H9 (cell line): Measurements from ENCODE around the gene TP73. TPM values are rescaled to one million over a fixed set of nuclear protein-coding genes. Genes with fewer than 3 reads are reported as not detected.

ENCODE experiments used
- DNase-seq: peaks from one replicate; pipeline ENCODE4 v3.0.0-alpha.2; 2017
- H2AFZ ChIP-seq: one replicate; pipeline ENCODE4 v1.6.1; 2013; ENCODE audit warnings: mild to moderate bottlenecking, low read length, control low read depth, moderate library complexity
- H2AK5ac ChIP-seq: 2 replicates; pipeline ENCODE4 v1.6.1; 2013; ENCODE audit warnings: low read length, control low read depth, mixed read lengths; ENCODE audit not compliant: insufficient read length
- H2BK120ac ChIP-seq: one replicate; pipeline ENCODE4 v1.6.1; 2013; ENCODE audit warnings: low read depth, mild to moderate bottlenecking, low read length, control low read depth, inconsistent platforms; ENCODE audit not compliant: poor library complexity, severe bottlenecking
- H2BK12ac ChIP-seq: 2 replicates; pipeline ENCODE4 v1.6.1; 2013; ENCODE audit warnings: low read length, control low read depth, mixed read lengths, low read depth; ENCODE audit not compliant: insufficient read length
- H2BK15ac ChIP-seq: 2 replicates; pipeline ENCODE4 v1.6.1; 2013; ENCODE audit warnings: low read depth, low read length, control low read depth
- H2BK20ac ChIP-seq: one replicate; pipeline ENCODE4 v1.6.1; 2013; ENCODE audit warnings: low read depth, mild to moderate bottlenecking, low read length, control low read depth, inconsistent platforms; ENCODE audit not compliant: poor library complexity, severe bottlenecking
- H2BK5ac ChIP-seq: 2 replicates; pipeline ENCODE4 v1.6.1; 2013; ENCODE audit warnings: low read length, control low read depth, mixed read lengths; ENCODE audit not compliant: insufficient read length
- H3K14ac ChIP-seq: 2 replicates; pipeline ENCODE4 v1.6.1; 2013; ENCODE audit warnings: low read length, control low read depth; ENCODE audit not compliant: insufficient read depth
- H3K18ac ChIP-seq: 2 replicates; pipeline ENCODE4 v1.6.1; 2013; ENCODE audit warnings: low read depth, mild to moderate bottlenecking, mixed read lengths, low read length, control low read depth; ENCODE audit not compliant: insufficient read length
- H3K23ac ChIP-seq: 2 replicates; pipeline ENCODE4 v1.6.1; 2013; ENCODE audit warnings: low read length, control low read depth, mixed read lengths, low read depth; ENCODE audit not compliant: insufficient read length
- H3K23me2 ChIP-seq: 2 replicates; pipeline ENCODE4 v1.6.1; 2013; ENCODE audit warnings: low read depth, mild to moderate bottlenecking, mixed read lengths, low read length, control low read depth; ENCODE audit not compliant: insufficient read length, poor library complexity, severe bottlenecking
- H3K27ac ChIP-seq: 2 replicates; pipeline ENCODE4 v1.5.1; 2013; ENCODE audit warnings: low read length, control low read depth, mixed read lengths, low read depth; ENCODE audit not compliant: insufficient read length
- H3K27me3 ChIP-seq: 2 replicates; pipeline ENCODE4 v1.6.1; 2013; ENCODE audit warnings: low read length, control low read depth, inconsistent platforms; ENCODE audit not compliant: insufficient read depth
- H3K4ac ChIP-seq: 2 replicates; pipeline ENCODE4 v1.6.1; 2013; ENCODE audit warnings: low read depth, mild to moderate bottlenecking, control low read depth, inconsistent platforms, low read length, moderate library complexity
- H3K4me1 ChIP-seq: 2 replicates; pipeline ENCODE4 v1.6.1; 2013; ENCODE audit warnings: low read length, control low read depth, inconsistent platforms; ENCODE audit not compliant: insufficient read depth
- H3K4me2 ChIP-seq: 2 replicates; pipeline ENCODE4 v1.6.1; 2013; ENCODE audit warnings: low read length, control low read depth, mixed read lengths; ENCODE audit not compliant: insufficient read length, insufficient read depth
- H3K56ac ChIP-seq: 2 replicates; pipeline ENCODE4 v1.6.1; 2013; ENCODE audit warnings: low read depth, mild to moderate bottlenecking, mixed read lengths, low read length, control low read depth; ENCODE audit not compliant: insufficient read length
- H3K79me1 ChIP-seq: 2 replicates; pipeline ENCODE4 v1.6.1; 2013; ENCODE audit warnings: low read depth, mild to moderate bottlenecking, moderate library complexity, low read length, control low read depth, inconsistent platforms; ENCODE audit not compliant: insufficient read depth, poor library complexity, severe bottlenecking
- H3K79me2 ChIP-seq: 2 replicates; pipeline ENCODE4 v1.6.1; 2013; ENCODE audit warnings: low read length, control low read depth, inconsistent platforms; ENCODE audit not compliant: insufficient read depth
- H3K9ac ChIP-seq: 2 replicates; pipeline ENCODE4 v1.6.1; 2013; ENCODE audit warnings: low read length, control low read depth, mixed read lengths; ENCODE audit not compliant: insufficient read length; ENCODE audit errors: extremely low read depth
- H3K9me3 ChIP-seq: one replicate; pipeline ENCODE4 v1.6.1; 2013; ENCODE audit warnings: low read depth, low read length, inconsistent platforms; ENCODE audit not compliant: control insufficient read depth
- H3T11ph ChIP-seq: one replicate; pipeline ENCODE4 v1.6.1; 2013; ENCODE audit warnings: mild to moderate bottlenecking, low read length, control low read depth, inconsistent platforms
- H4K20me1 ChIP-seq: one replicate; pipeline ENCODE4 v1.6.1; 2013; ENCODE audit not compliant: control insufficient read depth, insufficient read length, insufficient read depth
- H4K5ac ChIP-seq: 2 replicates; pipeline ENCODE4 v1.6.1; 2013; ENCODE audit warnings: low read depth, mild to moderate bottlenecking, mixed read lengths, low read length, control low read depth; ENCODE audit not compliant: insufficient read length
- H4K8ac ChIP-seq: replicated peaks from 2 replicates; pipeline ENCODE4 v1.6.1; 2013; ENCODE audit warnings: low read length, control low read depth, mixed read lengths, low read depth; ENCODE audit not compliant: insufficient read length
- H4K91ac ChIP-seq: 2 replicates; pipeline ENCODE4 v1.6.1; 2013; ENCODE audit warnings: low read depth, mild to moderate bottlenecking, moderate library complexity, mixed read lengths, low read length, control low read depth; ENCODE audit not compliant: insufficient read length
- H3K27ac Mint-ChIP-seq, 3 experiments: 2 replicates in 2 of 3; 3 replicates in 1 of 3; pipeline ENCODE4 v1.8.0; 2020 to 2021; ENCODE audit warnings: mixed read lengths in 3 of 3, mild to moderate bottlenecking in 1 of 3, moderate library complexity in 1 of 3
- H3K27me3 Mint-ChIP-seq: 2 replicates; pipeline ENCODE4 v1.8.0; 2021; ENCODE audit warnings: low read depth, mild to moderate bottlenecking, moderate library complexity, mixed read lengths
- H3K36me3 Mint-ChIP-seq, 3 experiments: 2 replicates in 2 of 3; 3 replicates in 1 of 3; pipeline ENCODE4 v1.8.0; 2020 to 2021; ENCODE audit warnings: low read depth in 3 of 3, mixed read lengths in 3 of 3; ENCODE audit not compliant: insufficient read depth in 1 of 3
- H3K4me1 Mint-ChIP-seq, 2 experiments: 2 replicates each; pipeline ENCODE4 v1.8.0; 2020; ENCODE audit warnings: mixed read lengths in 2 of 2
- H3K4me3 Mint-ChIP-seq, 2 experiments: 2 replicates in 1 of 2; 3 replicates in 1 of 2; pipeline ENCODE4 v1.8.0; 2020 to 2021; ENCODE audit warnings: mild to moderate bottlenecking in 2 of 2, mixed read lengths in 2 of 2, moderate library complexity in 1 of 2
- H3K9me3 Mint-ChIP-seq, 2 experiments: 2 replicates in 1 of 2; 3 replicates in 1 of 2; pipeline ENCODE4 v1.8.0; 2020; ENCODE audit warnings: mild to moderate bottlenecking in 2 of 2, mixed read lengths in 2 of 2, moderate library complexity in 1 of 2
- WGBS: extraction: QIAGEN DNeasy Blood & Tissue Kit; methylation state at CpG from one replicate; pipeline ENCODE4 v1.1.7; 2013; ENCODE audit warnings: missing lambda C conversion rate, low lambda C conversion rate, mixed read lengths; ENCODE audit not compliant: insufficient read length; ENCODE audit errors: extremely low coverage; 5-methylcytosine and 5-hydroxymethylcytosine counted together
- total RNA-seq: library from RNA; stranded (reverse); gene quantifications from 2 replicates; pipeline ENCODE4 v1.2.1, GENCODE V29; 2021
- TF ChIP-seq, protein P1 (sequence below): fragments of 200-600 bp; sonication (generic); conservative IDR thresholded peaks from 3 replicates; pipeline ENCODE4 v1.8.0; 2021; ENCODE audit warnings: antibody characterized with exemption, mild to moderate bottlenecking

Gene TP73
- total RNA-seq, 1 experiment from 2014 or later: 4.7 TPM

DNA sequence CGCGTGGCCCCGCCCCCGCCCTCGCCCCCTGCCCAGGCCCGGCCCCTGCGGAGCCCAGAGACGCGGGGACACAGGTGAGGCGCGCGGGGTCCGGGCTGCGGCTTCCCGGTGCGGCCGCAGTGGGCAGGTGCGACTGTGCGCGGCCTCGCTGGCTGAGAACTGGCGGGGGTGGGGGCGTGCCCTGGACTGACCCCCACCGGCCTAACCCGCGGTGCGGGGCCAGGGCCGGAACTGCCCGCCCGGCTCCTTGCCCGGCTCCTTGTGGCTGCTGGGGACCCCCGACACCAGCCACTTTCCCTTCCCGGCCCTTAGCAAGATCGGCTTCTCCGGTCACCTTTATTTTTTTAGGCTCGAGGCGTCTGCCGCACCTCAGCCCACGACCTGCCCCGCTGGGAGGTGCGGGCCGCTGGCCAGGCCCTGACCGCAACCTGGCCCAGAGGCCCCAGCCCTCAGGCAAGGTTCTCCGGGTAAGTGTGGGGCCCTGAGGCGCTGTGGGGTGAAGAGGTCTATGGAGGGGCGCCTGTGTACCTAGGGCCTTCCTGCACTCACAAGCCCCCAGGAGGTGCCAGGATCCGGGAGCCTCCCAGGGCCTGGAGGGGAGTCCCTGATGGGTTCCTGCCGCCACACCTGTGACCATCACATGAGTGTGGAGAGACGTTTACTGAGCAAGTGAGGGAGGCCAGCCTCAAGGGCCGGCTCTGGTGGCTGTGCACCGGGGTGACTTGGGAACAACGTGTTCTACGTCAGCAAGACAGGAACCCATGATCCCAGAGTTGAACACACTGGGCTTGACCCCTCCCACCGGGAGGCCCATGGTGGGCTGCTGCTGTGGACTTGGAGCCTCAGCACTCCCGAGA lies 120.6 kb downstream of the TP73 start, which contains the start of gene SMIM1:
Gene SMIM1 (plus strand): TSS at position 35 of the 857 bp plus-strand sequence. CDS start 2,625 bp downstream, outside the sequence.
- Mint-ChIP-seq H3K4me3 (peak within 1 kb of the TSS; percentile 62 to 80), H3K36me3 (peaks cover 0 to 7% (median 0%) of the 10 kb centered on the region in 3 experiments; a peak in 2 of 7 replicates), H3K4me1 (peaks cover 13 to 31% of the 10 kb centered on the region in 2 experiments), H3K9me3 (0 out of 5 replicates have a peak, but pooled peaks cover 0 to 7% of the 10 kb centered on the region in 2 experiments), H3K27me3 (peaks cover 15% of the 10 kb centered on the region), H3K27ac (no peak within 1 kb of the TSS)
- Histone ChIP-seq H4K91ac (no peak within 1 kb of the TSS), H3K23ac (no peak within 1 kb of the TSS), H3K9ac (no peak within 1 kb of the TSS), H3K4me2 (peak within 1 kb of the TSS; percentile 46), H3K4ac (no peak within 1 kb of the TSS), H3K4me1 (no peaks in the 10 kb centered on the region; the same call in 1 of the 2 replicates), H3K27me3 (no peaks in the 10 kb centered on the region), H2AK5ac (no peak within 1 kb of the TSS), H4K8ac (no peak within 1 kb of the TSS), H3K27ac (no peak within 1 kb of the TSS), H3K79me1 (no peaks in the 10 kb centered on the region), H3K79me2 (no peaks in the 10 kb centered on the region), H3T11ph (no peak within 1 kb of the TSS), H2BK20ac (no peak within 1 kb of the TSS), H4K20me1 (no peaks in the 10 kb centered on the region), H4K5ac (no peak within 1 kb of the TSS), H3K23me2 (peaks cover 11% of the 10 kb centered on the region), H3K18ac (no peak within 1 kb of the TSS), H2BK12ac (no peak within 1 kb of the TSS), H2BK15ac (no peak within 1 kb of the TSS), H3K56ac (no peak within 1 kb of the TSS), H2AFZ (no peak within 1 kb of the TSS), H3K9me3 (no peaks in the 10 kb centered on the region), H2BK120ac (no peak within 1 kb of the TSS), H2BK5ac (no peak within 1 kb of the TSS), H3K14ac (no peak within 1 kb of the TSS; the same call in 1 of the 2 replicates)
- WGBS: no CpG with 5 or more reads among the region's 55 CpGs
- no peak for DNase-seq
- TF ChIP-seq, protein P1, sequence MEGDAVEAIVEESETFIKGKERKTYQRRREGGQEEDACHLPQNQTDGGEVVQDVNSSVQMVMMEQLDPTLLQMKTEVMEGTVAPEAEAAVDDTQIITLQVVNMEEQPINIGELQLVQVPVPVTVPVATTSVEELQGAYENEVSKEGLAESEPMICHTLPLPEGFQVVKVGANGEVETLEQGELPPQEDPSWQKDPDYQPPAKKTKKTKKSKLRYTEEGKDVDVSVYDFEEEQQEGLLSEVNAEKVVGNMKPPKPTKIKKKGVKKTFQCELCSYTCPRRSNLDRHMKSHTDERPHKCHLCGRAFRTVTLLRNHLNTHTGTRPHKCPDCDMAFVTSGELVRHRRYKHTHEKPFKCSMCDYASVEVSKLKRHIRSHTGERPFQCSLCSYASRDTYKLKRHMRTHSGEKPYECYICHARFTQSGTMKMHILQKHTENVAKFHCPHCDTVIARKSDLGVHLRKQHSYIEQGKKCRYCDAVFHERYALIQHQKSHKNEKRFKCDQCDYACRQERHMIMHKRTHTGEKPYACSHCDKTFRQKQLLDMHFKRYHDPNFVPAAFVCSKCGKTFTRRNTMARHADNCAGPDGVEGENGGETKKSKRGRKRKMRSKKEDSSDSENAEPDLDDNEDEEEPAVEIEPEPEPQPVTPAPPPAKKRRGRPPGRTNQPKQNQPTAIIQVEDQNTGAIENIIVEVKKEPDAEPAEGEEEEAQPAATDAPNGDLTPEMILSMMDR: no peak
